HG03558 (cell line): ENCODE data around the gene ICAM2.
"Not testable (repeated sequence)": the region's sequence is repeated elsewhere in the genome, so short reads cannot be mapped to it uniquely, and the experiment has no call there.

Experiments
- ATAC-seq: cut with Tn5 transposase; IDR thresholded peaks from one replicate; pipeline ENCODE4 v1.9.1; 2021; ENCODE audit warnings: moderate number of reproducible peaks; ENCODE audit not compliant: unreplicated experiment; ENCODE audit errors: extremely low read depth

The ICAM2 gene

DNA sequence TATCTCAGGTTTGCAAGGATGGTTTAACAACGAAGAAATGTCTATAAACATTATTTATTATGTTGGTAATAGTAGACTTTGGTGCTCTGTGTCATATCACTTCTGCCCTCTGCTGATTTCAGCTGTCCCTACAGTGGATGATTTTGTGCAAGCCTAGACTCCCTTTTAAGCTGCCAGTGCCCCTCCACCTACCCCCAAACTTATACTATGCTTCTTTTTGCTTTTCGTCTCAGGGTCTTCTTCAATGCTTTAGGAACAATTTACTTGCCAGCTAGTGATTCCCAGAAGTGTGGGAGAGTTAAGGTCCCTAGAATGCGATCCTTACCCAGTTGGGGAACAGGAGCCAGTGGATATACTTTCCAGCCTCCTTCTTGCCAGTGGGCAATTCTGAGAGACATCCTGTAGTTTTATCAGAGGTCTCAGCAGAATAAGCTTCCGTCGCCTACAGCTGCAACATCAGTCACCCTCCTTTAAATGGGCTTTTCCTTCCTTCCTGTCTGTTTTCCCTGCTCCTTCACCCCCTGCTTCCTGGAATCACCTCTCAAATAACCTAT lies 4.1 kb downstream of the ICAM2 start:
- no peak for ATAC-seq

DNA sequence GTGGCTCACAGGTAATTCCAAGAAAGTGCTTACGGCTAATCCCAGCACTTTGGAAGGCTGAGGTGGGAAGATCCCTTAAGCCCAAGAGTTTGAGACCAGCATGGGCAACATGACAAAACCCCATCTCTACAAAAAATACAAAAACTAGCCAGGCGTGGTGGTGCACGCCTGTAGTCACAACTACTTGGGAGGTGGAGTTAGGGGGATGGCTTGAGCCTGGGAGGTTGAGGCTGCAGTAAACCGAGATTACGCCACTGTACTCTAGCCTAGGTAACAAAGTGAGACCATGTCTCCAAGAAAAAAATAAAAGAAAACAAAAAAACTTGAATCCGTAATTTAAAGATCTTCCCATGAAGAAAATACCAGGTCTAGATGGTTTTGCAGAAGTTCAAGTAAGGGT lies 5.0 kb downstream of the ICAM2 start:
- ATAC-seq = no peak

DNA sequence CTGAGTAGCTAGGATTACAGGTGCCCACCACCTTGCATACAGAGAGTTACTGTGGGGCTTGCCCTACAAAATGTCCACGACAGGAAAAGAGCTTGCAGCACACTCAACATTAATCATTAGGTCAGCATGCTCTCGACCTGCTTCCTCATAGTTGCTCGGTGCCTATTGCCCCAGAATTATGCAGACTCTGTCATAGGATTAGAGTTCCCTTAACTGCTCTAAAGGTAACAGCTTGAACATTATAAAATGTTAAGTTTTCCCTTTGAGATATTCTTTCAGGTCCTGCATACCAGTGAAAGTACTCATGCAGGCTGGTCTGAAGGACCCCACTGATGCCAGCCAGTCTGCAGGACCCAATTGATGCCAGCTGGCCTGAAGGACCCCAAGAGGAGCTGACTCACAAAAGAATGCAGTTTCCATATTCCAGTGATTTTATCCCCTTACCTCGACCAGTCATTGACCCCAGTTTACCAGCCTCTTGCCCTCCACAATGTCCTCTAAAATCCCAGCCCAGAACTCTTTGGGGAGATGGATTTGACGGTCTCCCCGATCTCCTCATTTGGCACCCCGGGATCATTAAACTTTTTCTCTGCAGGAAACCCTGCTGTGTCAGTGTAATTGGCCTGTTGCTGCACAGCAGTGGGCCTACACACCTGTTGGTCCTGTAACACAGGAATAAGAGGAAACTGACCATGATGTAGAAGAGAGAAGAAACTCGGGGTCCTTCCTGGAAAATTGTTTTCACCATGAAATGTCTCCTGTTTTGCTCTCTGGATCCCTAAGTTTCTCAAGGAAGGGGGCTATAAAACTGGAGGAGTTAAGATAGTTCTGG lies 10.6 kb downstream of the ICAM2 start:
- no peak for ATAC-seq

DNA sequence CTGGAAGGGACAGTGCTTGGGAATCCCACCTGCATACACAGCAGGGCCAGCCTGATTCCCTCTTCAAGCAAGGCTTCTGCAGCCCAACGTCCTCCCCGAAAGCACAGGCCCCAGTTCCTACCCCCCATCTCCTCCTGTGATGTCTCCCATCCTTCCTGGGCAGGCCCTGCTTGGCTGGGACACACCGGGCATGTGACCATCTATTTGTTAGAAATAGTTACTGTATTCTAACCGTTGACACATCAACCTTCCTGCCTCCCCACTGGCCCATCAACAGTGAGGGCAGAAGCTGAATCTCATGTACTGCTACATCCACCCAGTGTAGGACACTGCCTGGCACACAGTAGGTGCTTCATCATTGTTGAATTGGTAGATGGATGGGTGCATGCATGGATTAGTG lies 11.6 kb downstream of the ICAM2 start:
- ATAC-seq = no peak

DNA sequence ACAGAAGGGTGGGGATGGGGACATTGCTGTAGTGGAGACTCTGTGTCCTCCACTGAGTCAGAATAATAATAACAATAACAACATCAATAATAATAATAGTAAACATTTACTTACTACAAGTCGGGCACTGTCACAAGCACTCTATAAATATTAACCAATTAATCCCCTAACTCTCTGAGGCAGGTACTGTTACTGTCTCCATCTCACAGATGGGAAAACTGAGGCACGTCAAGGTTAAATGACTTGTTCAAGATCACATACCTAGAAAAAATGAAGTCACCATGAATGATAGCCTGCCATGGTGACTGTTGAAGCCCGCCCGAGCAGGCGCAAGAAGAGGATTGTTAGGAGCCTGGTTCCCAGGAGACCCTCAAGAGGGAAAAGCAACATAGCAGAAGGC lies 12.1 kb downstream of the ICAM2 start:
- no peak for ATAC-seq

DNA sequence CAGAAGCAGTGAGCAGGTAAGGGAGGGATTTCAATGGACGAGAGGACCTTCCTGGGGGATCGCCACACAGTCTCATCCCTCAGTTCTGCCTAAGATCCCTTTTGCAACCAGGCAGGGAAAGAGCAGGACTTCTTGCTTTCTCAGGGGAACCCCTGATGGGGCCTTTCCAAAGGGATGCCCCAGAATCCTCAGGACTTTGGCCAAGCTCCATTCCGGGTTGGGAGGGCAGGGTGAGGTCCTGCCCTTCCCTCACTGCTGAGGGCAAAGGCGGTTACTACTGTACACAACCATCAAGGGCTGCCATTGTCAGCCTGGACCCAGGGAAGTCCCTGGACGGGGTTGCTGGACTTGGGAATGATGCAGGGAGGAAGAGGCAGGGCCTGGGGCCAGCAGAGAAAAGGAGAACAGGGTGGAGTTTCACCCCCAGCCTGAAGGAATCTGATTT lies 12.6 kb downstream of the ICAM2 start:
- no peak for ATAC-seq

DNA sequence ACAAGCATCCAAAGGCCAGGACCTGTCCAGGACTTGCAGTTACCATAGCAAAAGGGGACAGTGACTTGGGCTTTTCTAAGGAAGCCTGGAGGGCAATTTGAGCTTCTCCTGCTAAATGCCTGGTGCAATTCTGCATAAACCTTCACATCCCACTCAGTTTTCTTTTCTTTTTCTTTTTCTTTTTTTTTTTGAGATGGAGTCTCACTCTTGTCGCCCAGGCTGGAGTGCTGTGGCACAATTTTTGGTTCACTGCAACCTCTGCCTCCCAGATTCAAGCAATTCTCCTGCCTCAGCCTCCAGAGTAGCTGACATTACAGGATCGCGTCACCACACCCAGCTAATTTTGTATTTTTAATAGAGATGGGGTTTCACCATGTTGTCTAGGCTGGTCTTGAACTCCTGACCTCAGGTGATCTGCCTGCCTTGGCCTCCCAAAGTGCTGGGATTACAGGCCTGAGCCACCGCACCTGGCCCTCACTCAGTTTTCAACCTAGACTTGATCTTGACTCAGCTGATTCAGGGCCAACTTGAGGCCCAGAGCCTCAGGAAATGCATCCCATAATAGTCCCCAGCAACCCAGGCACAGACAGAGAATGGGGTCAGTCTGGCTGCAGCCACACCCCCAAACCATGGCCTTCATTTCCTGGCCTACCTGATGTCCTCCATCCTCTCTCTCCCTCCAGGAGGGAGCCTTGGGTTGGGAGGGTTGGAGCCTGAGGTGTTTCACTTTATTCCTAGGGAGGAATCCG lies 13.2 kb downstream of the ICAM2 start:
- ATAC-seq = not testable (repeated sequence)

DNA sequence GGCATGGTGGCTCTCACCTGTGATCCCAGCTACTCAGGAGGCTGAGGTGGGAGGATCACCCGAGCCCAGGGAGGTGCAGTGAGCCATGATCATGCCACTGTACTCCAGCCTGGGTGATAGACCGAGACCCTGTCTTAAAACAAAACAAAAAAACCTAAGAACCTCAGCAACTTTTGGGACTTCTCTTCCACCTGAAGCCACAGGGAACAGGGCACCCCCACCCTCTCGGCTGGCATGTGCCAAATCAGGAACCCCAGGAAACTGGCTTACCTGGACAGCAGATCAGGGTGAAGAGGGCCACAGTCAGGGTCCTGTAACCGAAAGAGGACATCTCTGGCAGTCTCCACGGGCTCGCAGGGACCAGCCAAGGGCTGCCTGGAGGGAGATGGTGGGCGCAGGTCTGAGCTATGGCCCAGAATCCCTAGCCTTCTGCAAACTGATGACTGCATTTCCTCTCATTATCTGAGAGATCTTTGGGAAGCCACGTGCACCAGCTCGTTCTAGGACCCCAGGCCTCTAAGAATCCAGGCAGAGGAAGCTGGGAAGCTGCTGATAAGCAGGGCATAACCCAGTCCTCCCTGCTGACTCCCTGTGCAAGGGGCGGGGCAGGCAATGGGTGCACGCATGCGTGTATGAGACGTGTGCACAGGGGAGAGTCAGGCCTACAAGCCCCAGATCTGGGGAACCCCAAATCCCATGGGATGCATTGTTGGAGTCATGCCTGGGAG lies 13.9 kb downstream of the ICAM2 start:
- no peak for ATAC-seq

DNA sequence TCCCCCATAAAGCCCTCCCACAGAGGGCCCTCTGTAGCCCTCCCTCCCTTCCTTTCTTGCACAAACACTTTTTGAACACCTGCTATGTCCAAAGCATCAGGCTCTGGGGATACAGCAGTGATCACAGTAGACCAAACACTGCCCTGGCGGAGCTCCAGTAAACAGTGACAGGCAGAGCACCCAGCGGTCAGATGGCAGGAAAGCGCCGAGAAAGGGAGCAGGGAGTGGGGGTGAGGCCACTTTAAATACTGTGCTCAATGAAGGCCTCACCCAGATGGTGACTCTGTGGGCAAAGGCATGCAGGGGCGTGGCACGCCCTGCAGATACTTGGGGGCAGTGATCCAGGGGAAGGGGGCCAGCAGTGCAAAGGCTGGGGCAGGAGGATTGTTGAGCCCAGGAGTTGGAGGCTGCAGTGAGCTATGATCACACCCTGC lies 14.7 kb downstream of the ICAM2 start:
- ATAC-seq = no peak

DNA sequence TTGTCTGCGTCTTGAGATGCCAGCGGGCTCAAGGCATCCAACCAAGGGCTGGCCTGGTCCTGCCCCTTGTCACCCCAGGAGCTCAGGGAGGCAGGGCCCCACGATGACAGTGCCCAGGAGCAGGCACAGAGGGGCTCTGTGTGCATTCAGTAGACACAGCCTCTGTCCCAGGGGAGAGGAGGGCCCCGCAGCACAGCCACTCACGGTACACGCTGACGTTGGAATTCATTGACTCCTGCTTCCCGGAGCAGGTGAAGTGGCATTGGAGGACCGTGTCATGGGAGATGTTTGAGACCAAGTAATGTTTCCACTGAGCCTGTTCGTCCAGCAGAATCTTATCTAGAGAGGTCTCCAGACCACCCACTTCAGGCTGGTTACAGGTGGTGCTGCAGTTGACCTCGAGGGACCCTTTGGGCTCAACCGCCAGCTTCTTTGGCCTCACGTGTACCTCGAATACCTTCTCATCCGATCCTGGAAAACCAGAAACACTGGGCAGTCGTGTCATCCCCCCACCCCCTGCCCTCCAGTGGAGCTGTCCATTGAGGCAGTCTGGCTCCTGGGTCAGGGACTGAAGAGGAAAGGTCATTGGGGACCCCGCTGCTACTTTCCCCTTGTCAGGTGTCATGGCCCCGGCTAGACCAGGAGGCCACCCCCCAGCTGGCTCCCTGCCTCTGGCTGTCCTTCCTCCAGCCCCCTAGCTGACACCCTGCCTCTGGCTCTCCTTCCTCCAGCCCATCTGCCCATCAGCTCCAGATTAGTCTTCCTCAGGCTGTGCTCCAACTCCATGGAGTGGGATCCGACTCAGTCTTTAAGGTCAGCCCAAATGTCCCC lies 15.3 kb downstream of the ICAM2 start:
- no peak for ATAC-seq

DNA sequence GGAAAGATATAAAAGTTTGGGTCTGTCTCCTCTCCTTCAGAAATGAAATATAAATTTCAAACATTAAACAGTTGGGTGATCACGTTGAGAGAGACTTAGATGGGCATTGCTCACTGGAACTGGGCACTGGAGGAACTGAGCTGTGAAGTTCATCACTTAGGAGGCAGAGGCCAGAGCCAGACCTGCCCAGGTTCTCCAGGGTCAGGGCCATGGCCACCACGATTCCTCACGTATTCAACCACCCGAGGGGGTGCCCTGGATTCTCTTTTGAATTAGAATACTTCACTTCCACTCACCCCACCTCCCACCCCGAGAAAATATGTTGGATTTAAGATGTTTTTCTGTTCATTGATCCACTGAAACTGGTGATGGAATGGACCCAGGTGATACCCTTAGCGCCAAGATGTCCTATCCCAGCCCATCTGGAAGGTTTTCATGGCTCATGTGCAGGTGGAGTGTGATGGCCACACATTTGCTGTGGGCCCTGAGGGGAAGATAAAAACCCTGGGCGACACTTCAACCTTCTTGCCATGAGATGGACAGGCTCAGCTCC lies 16.1 kb downstream of the ICAM2 start:
- no peak for ATAC-seq

DNA sequence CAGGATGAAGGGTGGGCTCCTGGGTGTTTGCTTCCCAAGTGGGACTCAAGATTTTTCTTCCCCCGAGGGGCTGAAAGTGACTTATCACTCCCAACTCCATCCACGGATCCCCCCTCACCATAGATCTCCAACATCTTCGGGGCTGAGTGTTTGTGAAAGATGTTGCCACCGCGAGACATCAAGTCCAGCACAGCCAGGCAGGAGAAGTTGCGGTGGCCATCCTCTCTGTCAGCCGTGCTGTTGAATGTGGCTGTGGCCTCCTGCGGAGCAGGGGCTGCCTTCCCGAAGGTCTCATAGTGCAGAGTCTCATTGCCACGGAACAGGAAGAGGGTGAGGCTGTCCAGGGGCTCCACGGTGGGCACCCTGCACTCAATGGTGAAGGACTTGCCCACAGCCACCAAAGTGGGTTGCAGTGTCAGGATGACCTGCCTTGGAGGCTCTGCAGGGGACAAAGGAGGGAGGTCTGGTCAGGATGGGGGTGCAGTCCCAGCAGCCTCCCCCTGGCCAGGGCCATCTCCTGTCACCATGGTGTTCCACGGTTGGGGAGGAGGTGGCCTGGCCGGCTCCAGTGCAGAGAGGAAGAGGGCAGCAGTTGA lies 16.8 kb downstream of the ICAM2 start:
- ATAC-seq = no peak

DNA sequence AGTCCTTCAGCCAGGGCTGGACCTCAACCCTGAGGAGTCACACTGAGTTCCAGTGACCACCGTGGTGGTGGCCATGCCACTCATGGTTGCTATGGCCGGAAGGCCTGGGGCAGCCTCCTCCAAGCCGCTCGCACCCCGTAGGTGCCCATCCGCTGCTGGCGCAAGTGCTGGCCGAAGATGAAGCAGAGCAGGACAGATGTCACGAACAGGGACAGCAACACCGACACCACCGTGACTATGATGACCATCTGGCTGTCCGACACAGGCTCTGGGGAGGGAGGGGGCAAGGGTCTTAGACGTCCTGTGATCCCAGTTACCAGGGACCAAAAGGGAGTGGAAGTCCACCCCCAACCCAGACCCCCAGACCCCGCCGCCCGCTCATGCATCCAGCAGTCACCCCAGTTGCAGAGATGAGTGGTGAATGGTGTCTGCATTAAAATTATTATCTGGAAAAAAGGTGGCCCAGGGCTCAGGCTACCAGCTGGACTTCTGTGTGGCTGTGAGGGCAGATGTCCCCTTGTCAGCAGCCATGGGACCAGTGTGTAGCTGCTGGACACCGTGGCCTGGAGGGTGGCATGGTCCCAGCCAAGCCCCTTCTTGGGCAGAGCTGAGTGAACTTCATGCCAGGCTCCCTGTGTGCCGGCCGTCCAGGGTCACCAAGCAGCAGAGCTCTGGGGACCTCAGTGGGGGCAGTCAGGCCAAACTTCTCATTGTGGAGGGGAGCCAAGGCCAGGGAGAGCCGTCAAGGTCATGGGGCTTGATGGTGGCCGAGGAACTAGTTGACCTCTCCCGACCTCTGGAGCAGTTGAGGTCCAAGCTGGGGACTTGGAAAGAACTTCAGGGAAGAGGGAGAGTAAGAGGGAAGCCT lies 17.5 kb downstream of the ICAM2 start:
- ATAC-seq = no peak

DNA sequence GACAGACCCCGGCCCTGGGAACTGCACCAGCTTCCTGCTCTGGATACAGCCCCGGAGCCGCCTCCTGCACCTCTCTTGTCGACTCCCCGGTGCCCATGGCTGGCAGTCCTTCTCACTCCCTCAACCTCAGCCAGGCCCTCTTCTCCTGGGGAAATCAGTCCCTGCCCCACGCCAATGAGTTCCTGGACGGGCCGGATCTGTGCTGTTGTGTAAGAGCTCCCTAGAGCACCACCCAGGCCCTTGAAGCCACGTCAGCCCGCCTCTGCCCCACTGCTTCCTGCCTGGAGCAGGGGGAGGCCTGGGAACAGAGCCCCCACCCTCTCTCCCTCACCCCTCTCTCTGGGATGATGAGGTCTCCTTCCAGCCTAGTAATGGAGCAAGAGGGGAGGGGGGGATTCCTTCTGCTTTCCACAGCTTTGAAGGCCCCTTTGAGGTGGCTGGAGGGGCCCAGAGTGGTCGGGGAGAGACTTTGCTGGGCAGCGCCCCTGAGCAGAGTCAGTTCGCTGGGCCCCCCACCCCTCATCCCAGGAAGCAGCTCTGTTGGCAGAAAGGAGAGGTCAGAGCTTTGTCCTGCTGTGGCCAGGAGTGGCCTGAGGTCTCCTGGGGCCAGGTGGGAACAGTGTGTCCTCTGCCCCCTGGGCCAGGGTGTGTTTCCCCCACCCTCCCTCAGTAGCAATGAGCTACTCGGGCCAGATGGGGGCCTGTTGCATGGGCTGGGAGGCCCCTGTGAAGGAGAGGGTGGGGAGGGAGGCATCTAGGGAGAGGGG lies 18.5 kb downstream of the ICAM2 start:
- ATAC-seq = no peak

DNA sequence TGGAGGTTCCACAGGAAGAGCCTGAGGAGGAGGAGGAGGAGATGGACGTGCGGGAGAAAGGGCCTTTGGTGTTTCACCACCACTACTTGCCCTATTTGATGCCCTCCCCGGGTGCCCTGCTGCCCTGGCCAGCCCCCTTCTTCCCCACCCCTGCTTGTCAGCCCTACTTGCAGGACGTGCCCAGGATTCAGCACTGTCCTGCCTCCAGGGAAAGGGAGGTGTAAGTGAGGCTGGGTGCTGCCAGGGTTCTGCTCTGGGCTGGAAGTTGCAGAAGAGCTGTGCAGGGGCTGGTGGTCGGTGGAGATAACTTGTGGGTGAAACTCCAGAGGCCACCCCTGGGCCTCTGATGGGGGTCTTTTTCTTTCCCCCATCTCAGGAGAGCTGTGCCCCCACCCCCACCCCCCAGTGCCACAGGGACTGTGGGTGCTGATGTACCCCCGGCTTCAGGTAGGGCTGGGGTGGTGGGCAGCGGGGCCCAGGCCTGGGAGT lies 19.3 kb downstream of the ICAM2 start:
- no peak for ATAC-seq

DNA sequence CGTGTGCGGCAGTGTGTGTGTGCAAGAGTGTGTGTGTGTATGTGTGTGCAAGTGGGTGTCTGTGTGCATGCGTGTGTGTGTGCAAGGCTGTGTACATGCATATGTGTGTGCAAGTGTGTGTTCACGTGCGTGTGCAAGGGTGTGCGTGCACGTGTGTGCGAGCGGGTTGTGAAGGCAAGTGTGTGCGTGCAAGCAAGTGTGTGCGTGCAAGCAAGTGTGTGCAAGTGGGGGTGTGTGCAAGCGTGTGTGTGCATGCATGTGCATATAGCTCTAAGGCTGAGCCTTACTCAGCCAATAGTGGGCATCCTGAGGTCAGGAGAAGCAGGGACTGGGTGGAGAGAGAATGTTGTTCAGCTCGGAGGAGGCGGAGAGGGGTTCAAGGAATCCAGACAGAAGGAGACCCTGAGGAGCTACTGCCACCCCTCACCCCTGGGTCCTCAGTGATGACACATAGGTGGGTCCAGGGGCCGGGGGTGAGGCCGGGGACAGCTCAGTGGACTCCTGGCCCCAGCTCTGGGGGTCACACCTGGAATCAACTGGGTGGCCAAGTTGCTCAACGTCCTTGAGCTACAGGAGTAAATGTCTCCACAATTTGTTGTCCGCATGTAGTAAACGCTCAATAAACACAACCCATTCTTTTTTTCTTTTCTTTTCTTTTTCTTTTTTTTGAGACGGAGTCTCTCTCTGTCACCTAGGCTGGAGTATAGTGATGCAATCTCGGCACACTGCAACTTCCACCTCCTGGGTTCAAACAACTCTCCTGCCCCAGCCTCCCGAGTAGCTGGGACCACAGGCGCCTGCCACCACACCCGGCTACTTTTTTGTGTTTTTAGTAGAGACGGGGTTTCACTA lies 20.5 kb downstream of the ICAM2 start:
- ATAC-seq = no peak
